K562 (cell line): ENCODE measurements around the gene FOXJ3.

Experiments
- CTCF ChIP-seq, 3 experiments: IDR thresholded peaks in 2 of 3; conservative IDR thresholded peaks in 1 of 3; 2 replicates each; pipeline ENCODE4 v1.5.1; 2011 to 2012; ENCODE audit warnings: low read length in 3 of 3, mild to moderate bottlenecking in 3 of 3, control low read depth in 2 of 3, improper control_type of control experiment in 1 of 3, inconsistent platforms in 1 of 3, low read depth in 1 of 3, mixed read lengths in 1 of 3, moderate library complexity in 1 of 3; ENCODE audit not compliant: insufficient read depth in 2 of 3
- TGIF2 ChIP-seq: sonication (generic); formaldehyde crosslinking; IDR thresholded peaks from 2 replicates; pipeline ENCODE4 v1.8.1; 2022; ENCODE audit warnings: mild to moderate bottlenecking, missing genetic modification reagents, moderate library complexity
- ZBTB7A ChIP-seq: IDR thresholded peaks from 2 replicates; pipeline ENCODE4 v1.6.1; 2011; ENCODE audit warnings: low read depth, mild to moderate bottlenecking, low read length, moderate library complexity, borderline replicate concordance; ENCODE audit not compliant: control insufficient read depth

- no peak; a peak in 1 of 6 replicates for TF ChIP-seq CTCF (IDR thresholded peaks at IDR 0.05 in 2 of 3, conservative IDR thresholded peaks at IDR 0.05 in 1 of 3; ENCODE audit: insufficient read depth in 2 of 3, low read depth in 1 of 3, low read length in 3 of 3)
- no peak for TF ChIP-seq ZBTB7A
- TF ChIP-seq TGIF2 (CRISPR knock-in tag) = no peak
Observed at GRCh38 chr1:42333662-42334239, 1.3 kb downstream of the FOXJ3 start.
